HG03060 (cell line): Measurements from ENCODE around the gene DNAJC1.

ENCODE experiments used
- ATAC-seq: cut with Tn5 transposase; IDR thresholded peaks from one replicate; pipeline ENCODE4 v1.9.1; 2021; ENCODE audit warnings: low read depth, moderate number of reproducible peaks; ENCODE audit not compliant: unreplicated experiment

Gene DNAJC1

DNA sequence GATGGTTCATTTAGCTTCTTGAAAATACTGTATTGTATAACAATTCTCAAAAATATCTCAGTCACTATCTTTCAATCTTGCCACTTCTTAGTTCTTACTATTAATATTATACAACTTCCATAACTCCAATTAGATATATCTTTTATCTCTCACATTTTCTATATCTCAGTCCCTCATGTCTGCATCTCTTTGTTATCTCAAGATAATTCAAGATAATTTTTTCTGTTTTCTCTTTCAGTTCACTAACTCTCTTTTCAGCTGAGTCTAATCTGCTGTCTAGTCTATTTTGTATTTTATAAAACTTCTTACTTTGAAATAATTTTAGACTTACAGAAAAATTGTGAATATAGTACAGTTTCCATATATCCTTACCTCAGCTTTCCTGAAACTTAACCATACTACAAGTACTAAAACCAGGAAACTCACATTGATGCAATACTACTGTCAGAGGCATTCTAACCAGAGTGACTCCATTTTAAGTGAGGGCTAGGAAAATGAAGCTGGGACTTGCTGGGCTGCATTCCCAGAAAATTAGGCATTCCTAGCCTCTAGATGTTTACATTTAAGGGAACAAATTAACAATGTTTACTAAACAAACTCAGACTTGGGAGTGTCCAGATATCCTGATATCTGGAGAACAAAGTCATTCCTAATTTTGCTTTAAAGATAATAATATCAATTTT is 38.4 kb downstream of the DNAJC1 start:
- ATAC-seq = no peak

DNA sequence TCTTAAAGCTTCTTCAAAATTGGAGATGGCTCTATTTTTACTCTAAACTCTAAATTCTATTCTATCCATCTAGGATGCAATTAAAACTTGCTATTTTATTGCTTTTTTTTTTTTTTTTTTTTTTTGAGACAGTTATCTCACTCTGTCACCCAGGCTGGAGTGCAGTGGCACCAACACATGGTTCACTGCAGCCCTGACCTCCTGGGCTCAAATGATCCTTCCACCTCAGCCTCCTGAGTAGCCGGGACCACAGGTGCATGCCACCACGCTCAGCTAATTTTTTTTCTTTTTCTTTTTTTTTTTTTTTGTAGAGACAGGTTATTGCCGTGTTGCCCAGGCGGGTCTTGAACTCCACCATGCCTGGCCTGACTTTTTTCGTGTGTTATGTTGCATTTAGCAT is 41.2 kb downstream of the DNAJC1 start:
- no peak for ATAC-seq

DNA sequence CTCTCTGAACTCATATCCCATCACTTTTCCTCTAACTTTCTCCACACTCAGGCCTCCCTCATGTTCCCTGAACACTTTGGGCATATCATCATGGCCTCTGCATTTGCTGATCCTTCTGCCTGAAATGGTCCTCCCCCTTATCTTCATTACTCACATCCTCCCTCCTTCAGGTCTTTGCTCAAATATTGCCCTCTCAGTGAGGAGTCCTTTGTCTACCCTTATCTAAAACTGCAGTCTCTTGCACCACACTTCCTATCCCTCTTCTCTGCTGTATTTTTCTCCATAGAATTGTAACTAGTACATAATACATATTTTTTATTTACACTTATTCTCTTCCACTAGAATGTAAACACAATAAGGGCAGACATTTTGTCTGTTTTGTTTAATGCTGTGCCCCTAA is 41.7 kb downstream of the DNAJC1 start:
- no peak for ATAC-seq

DNA sequence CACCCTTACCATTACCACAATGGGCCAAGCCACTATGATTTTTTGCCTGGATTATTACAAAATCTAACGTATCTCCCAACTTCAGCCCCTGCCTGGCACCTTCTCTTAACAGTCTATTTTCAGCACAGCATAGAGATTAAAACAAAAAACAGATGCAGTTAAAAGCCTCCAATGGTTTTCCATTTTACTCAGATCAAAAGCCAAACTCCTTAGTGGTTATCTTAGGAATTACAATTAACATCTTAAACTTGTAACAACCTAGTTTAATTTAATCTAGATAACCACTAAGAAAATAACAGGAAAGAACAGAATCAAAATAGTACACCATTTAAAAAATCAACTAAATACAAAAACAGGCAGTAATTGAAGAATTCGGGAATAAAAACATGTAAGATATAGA is 43.5 kb downstream of the DNAJC1 start:
- ATAC-seq = no peak

DNA sequence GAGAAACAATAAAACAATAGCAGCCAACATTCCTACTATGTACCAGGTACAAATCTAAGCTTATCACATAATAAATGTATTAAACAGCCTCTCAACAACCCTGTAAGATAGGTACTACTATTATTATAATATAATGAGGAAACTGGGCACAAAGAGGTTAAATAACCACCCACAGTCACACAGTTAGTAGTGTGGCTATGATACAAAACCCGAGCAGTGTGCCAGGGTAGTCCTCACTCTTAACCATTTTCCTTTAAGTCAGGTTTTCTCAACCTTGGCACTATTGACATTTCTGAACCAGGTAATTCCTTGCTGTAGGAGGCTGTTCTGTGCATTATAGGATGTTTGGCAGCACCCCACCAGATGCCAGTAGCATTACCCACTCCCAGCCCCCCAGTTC is 48.8 kb downstream of the DNAJC1 start:
- no peak for ATAC-seq

DNA sequence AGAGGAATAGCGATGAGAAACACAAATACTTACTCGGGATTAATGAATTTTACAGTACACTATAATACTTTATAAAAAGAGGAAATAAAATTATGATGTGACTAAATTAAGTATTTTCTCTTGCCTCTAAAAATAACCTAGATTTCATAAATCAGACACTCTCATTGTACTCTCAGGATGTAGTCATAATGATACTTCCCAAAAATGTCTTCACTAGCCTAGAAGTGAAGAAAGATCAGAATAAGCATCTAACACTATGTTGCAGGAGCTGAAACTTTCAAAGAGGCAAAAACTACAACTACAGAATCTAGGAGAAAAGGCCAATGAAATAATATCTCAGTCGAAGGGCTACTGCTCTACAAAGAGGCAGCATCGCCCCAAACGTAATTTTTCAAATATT is 49.4 kb downstream of the DNAJC1 start:
- no peak for ATAC-seq

DNA sequence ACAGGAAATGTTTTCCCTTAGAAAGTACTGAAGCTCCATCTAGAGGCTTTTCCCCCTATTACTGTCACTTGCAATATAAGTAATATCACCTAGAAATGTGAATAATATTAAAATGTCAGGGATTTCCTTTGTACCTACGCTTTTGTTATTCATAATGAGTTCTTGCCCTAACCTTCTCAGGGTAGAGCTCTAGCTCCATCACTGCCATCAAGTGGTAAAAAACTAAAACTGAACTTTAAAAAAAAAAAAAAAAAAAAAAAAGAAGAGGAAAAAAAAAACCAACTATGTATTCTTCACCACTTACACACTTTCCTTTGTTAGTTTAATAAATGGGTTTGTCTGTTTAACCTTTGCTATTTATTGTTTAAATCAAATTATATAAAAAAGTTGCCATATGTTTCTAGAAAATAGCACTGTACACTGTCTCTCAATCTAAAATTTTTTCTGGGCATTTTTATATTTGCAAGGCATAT is 49.9 kb downstream of the DNAJC1 start:
- no peak for ATAC-seq

DNA sequence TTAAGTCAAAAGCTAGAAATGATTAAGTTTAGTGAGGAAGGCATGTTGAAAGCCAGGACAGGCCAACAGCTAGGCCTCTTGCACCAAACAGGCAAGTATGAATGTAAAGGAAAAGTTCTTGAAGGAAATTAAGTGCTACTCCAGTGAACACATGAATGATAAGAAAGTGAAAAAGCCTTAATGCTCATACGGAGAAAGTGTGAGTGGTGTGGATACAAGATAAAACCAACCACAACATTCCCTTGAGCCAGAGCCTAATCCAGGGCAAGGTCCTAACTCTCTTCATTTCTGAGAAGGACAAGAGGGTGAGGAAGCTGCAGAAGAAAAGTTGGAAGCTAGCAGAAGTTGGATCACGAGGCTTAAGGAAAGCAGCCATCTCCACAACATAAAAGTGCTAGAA is 53.0 kb downstream of the DNAJC1 start:
- no peak for ATAC-seq

DNA sequence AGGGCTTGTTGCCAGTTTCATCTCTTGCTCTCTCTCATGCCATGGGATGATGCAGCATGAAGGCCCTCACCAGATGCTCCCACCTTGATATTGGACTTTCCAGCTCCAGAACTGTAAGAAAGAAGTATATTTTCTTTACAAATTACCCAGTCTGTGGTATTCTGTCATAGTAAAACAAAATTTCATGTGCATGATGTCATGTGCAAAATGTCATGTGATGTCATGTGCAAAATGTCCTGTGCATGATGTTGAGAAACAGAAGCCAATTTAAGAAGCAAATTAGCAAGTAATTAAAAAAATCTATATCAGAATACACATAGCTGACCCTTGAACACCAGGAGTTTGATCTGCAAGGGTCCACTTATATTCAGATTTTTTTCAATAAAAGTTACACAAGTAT is 56.6 kb downstream of the DNAJC1 start:
- ATAC-seq = no peak

DNA sequence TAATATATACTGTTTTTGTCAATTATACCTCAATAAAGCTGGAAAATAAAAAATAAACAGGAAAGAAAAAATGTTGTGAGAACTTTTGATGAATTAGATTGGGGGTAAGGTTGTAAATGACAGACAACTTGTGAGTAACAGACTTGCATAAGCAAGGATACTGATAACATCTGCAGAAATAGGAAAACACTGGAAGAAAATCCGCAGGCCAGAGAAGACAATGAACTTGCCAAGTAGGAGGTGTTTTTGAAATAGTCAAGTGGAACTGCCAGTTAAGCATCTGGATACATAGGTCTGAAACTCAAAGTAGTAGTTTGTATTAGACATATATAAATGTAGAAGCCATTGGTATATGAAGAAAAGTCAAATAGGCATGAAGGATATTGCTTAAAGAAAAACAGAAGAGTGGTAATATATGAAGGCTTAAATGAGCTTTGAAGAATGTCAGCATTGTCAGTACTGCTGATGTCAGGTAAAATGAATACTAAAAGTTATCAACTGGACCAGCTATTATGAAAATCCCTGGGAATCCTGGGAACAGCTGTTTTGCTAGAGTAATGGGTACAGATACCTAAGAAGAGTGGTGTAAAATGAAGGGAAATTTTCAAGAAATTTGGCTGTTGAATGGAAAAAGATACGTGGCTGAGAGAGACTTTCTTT is 58.7 kb downstream of the DNAJC1 start:
- ATAC-seq = no peak

DNA sequence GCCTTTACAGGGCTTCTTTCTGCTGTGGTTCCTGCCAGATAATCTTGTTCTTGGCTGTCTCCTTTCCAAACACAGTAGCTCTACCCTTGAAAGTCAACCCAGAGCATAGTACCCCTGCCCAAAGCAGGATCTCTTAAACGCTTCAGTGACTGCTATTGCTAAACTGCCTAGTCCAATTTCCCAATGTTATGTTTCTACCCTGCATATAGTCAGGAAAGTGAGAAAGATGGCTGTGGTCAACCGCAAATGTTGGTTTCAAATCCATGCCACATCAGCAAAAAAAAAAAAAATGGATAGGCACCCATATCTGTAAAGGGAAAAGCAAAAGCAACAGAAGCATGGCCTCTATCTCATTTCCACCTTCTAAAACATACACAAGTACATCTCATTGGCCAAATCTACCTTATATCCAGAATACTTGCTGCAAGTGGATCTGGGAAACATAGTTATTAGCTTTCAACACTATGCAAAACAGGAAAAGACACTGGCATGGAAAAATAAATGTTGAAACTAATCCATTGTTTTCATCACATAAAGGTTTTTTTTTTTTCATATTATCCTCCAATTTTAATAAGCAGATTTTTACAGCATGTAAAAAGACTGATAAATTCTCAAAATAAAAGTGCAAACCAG is 59.8 kb downstream of the DNAJC1 start:
- ATAC-seq = no peak

DNA sequence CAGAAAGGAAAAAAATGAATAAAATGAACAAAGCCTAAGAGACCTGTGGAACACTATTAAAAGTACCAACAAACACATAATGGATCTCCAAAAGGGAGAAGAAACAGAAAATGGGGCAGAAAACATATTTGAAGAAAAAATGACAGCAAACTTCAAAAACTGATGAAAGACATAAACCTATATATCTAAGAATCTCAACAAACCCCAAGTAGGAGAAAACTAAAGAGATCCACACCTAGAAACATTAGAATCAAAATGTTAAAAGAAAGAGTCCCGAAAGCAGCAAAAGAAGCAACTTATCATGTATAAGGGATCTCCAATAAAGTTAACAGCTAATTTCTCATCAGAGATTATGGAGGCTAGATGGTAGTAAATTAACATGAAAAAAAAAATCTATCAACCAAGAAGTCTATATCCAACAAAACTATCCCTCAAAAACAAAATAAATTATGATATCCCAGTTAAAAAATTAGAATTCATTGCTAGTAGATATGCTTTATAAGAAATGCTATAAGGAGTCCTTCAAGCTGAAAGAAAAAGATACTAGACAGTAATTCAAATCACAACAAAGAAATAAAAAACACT is 68.0 kb downstream of the DNAJC1 start:
- ATAC-seq = no peak

DNA sequence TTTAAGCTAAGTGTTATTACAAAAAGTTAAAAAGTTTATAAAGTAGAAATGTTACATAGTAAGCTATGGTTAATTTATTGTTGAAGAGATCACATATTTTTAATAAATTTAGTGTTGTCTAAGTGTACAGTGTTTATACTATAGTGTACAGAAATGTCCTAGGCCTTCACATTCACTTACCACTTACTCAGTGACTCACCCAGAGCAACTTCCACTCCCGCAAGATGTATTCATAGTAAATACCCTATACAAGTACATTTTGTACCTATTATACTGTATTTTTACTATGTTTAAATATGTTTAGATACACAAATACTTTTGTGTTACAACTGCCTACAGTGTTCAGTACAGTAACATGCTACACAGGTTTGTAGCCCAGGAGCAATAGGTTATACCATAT is 69.2 kb downstream of the DNAJC1 start:
- ATAC-seq = no peak

DNA sequence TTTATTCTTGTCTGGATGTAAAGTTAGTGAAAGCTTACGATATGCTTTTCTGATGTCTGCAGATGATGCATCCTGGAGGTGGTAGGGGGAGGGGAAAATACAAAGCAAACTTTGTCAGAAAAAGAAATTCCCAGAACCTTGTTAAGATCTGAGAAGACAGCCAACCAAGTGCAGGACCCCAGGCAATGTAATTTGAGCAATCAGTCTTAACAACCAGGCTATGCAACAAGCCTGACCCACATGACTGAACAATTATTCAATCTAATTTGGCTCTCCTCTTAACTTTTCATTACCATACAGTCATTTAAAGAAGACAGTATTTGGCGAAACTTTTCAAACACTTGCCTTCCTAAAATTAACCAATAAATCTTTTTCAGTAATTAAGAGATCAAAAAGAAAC is 74.5 kb downstream of the DNAJC1 start:
- no peak for ATAC-seq

DNA sequence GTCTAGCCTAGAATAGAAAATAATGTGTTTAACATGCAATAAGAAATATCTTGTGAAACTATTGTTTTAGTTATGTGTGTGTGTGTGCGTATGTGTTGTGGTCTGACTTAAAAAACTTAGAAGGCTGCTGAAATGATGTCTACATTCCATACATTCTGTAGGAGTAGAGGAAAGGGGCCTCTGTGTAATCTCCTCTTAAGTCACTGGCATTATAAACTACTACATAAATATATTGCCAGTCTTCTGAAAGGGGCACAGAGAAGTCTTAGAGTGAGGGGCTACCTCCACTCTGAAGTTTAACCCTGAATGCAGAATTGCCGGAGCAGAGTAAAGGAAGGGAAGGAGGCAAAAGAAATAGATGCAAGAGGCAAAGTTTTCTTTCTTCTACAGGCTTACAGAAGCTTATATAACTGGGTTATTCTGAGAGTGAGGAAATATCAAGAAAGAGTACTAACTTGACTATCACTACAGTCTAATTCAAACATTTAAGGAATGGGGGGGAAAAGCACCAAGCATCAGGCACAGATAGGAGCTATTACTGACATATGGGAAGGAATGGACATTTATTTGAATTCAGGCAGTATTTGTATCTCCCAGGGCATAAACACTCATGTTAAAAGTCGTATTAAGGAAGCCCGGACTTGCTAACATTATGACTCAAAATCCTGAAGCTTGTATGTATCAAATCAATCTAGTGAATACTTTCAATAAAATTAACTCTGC is 75.7 kb downstream of the DNAJC1 start:
- ATAC-seq = no peak

DNA sequence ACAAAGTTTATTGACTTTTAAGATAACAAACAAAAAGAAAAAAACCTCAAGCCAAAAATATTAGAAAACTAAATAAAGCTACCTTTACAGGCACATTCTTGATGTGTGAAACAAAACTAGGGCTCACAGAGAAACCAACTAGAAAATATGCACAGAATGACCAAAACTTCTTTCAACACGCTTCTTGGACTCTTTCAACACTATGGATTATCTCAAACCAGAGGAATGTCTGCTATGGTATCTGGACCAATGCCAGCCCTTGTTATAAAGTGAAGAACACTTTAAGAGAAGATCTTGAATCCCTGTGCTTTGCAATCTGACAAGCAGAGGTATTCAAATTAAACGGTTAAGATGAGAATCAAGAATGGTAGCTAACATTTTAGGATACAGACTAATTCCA is 76.6 kb downstream of the DNAJC1 start:
- ATAC-seq = no peak

DNA sequence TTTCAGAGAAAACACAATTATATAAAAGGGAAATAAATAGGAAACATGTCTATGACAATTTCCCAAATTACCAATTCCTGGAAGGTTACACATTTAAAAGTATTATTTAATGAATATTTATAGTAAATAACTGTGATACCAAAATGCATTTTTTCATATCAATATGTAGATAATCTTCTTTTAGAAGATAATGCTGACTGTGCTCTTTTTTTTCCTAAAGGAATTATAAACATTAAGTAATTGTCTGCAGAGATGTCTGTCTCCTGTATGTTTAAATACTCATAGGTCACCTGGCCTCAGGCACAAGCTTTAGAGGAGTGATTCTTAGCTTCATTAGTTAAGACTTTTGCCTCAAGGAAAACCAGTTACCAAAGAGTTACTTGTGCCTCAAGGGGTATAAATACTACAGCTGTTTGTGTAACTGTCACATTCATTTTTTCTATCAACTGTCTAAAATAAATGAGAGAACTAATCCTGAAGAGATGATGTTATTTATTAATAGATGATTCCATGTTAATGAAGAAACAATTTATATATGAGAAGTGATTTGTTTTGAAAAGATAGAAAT is 77.1 kb downstream of the DNAJC1 start:
- ATAC-seq = no peak

DNA sequence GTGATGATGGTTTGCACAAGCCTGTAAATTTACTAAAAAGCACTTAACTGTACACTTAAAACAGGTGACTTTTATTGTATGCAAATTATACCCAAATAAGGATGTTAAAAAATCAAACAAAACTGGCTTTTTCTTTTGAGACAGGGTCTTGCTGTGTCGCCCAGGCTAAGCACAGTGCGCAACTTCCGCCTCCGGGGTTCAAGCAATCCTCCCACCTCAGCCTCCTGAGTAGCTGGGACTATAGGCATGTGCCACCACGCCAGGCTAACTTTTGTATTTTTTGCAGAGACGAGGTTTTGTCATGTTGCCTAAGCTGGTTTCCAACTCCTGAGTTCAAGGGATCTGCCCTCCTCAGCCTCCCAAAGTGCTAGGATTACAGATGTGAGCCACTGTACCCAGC is 77.7 kb downstream of the DNAJC1 start:
- no peak for ATAC-seq

DNA sequence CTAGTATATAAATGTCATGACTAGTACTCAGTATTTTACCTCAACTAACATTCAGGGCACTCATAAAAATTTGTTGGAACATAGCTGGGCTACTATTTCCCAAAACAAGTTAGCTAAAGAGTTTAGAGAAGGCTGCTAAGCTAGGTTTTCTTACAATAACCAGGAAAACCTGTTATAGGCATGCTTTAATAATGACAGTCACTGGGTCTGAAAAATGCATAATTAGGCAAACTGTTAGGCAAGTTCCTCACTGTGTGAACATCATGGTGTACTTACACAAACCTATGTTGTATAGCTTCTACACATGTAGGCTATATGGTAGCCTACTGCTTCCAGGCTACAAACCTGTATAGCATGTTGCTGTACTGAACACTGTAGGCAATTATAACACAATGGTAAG is 79.0 kb downstream of the DNAJC1 start:
- no peak for ATAC-seq

DNA sequence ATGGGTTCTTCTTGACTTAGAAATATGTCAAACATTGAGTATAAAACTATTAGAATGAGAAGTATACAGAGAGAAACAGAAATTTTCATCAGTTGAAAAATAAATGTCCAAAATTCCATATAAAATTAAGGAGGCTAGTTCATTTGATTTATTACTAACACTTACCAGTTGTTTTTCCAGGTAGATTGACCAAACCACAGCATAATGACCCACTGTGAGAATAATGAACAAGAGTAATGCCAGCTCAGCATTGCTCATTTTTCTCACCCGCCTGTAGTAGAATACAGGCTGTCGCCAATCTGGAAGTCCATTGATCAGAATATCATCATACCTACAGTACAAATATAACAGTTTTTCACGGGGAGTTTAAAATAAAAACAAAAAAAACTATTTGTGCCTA is 82.9 kb downstream of the DNAJC1 start:
- no peak for ATAC-seq

DNA sequence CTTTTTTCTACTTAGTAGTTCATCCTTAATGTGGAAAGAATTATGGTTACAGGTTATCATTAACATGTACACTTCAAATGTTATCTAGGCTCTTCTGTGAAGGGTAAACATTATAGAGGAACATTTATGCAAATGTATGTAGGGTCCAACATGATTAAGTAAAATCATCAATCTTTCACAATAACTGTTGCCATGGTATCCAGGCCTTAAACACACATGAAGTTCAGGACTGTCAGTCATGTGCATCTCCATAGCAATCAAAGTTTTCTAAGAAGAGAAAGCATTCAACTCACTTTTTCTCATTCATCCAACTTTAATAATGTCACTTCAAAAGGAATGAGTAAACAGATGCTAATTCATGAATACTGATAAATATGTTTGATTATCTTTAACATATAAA is 83.6 kb downstream of the DNAJC1 start:
- no peak for ATAC-seq
